NOMO-1 (cell line): ENCODE measurements around the gene KRTAP10-7.
"Not testable (repeated sequence)": the region's sequence is repeated elsewhere in the genome, so short reads cannot be mapped to it uniquely, and the experiment has no call there.

Experiments used
- DNase-seq, 2 experiments: peaks; one replicate each; lab custom pipeline; 2025; ENCODE audit not compliant: unreplicated experiment in 2 of 2; lab: John Stamatoyannopoulos, UW

The KRTAP10-7 gene

GRCh38 chr21:44571844-44572782, 28.3 kb upstream of the KRTAP10-7 start:
- DNase-seq: no peak

- DNase-seq: no peak
Observed at GRCh38 chr21:44572959-44573583, 27.3 kb upstream of the KRTAP10-7 start.

- DNase-seq: not testable (repeated sequence)
Observed at GRCh38 chr21:44573630-44574456, 26.6 kb upstream of the KRTAP10-7 start, which contains the start of gene KRTAP10-4. Gene KRTAP10-4 (plus strand): TSS chr21:44573729. CDS start chr21:44573759, 30 bp downstream.

GRCh38 chr21:44574457-44575306, 25.7 kb upstream of the KRTAP10-7 start:
- DNase-seq: no peak

- DNase-seq: no peak
Observed at GRCh38 chr21:44575307-44576024, 24.9 kb upstream of the KRTAP10-7 start.

- no peak for DNase-seq
Observed at GRCh38 chr21:44576025-44576420, 24.4 kb upstream of the KRTAP10-7 start.

- DNase-seq: no peak
Observed at GRCh38 chr21:44578371-44579055, 21.9 kb upstream of the KRTAP10-7 start.

GRCh38 chr21:44579056-44579832, 21.2 kb upstream of the KRTAP10-7 start:
- no peak for DNase-seq

GRCh38 chr21:44579833-44580144, 20.6 kb upstream of the KRTAP10-7 start:
- no peak for DNase-seq

- not testable (repeated sequence) for DNase-seq
Observed at GRCh38 chr21:44580231-44580821, 20.1 kb upstream of the KRTAP10-7 start, which contains the start of gene KRTAP10-5. Gene KRTAP10-5 (minus strand): TSS chr21:44580604. CDS start chr21:44580578, 26 bp downstream.

GRCh38 chr21:44581158-44581557, 19.2 kb upstream of the KRTAP10-7 start:
- no peak for DNase-seq

GRCh38 chr21:44582055-44582454, 18.3 kb upstream of the KRTAP10-7 start:
- no peak for DNase-seq

- DNase-seq: no peak
Observed at GRCh38 chr21:44583089-44583799, 17.2 kb upstream of the KRTAP10-7 start.

GRCh38 chr21:44583800-44584147, 16.6 kb upstream of the KRTAP10-7 start:
- DNase-seq: no peak

GRCh38 chr21:44585892-44586291, 14.5 kb upstream of the KRTAP10-7 start:
- DNase-seq: no peak

- DNase-seq: no peak
Observed at GRCh38 chr21:44589094-44589493, 11.3 kb upstream of the KRTAP10-7 start.

- no peak for DNase-seq
Observed at GRCh38 chr21:44589586-44590305, 10.7 kb upstream of the KRTAP10-7 start.
